ENCODE results near the gene SEC63.

DNA sequence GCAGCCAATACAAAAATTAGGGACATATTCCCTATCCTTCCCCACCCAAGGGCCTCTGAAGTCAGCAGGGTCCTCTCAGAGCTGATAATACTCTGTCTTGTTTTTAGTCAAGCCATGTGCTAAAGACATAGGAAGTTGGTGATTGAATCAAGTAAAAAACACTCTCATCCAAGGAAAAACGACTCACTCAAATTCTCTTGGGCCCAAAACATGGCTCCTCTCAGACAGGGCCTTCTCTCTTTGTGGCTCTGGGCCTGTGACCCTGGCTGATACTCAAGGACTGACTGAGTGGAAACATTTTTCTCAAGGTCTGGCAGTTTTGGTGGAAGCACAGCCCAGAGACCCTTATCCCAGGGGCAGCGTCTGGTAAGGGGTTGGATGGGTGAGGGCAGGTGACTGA, 127.9 kb downstream of the SEC63 start:
- TF ChIP-seq, protein P1, sequence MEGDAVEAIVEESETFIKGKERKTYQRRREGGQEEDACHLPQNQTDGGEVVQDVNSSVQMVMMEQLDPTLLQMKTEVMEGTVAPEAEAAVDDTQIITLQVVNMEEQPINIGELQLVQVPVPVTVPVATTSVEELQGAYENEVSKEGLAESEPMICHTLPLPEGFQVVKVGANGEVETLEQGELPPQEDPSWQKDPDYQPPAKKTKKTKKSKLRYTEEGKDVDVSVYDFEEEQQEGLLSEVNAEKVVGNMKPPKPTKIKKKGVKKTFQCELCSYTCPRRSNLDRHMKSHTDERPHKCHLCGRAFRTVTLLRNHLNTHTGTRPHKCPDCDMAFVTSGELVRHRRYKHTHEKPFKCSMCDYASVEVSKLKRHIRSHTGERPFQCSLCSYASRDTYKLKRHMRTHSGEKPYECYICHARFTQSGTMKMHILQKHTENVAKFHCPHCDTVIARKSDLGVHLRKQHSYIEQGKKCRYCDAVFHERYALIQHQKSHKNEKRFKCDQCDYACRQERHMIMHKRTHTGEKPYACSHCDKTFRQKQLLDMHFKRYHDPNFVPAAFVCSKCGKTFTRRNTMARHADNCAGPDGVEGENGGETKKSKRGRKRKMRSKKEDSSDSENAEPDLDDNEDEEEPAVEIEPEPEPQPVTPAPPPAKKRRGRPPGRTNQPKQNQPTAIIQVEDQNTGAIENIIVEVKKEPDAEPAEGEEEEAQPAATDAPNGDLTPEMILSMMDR (conservative IDR thresholded peaks at IDR 0.05): no peak
- no peak for TF ChIP-seq EZH2 (IDR thresholded peaks at IDR 0.05; ENCODE audit: low read depth)

All from PC-9 (cell line).